A673 (cell line): ENCODE data around the gene C13orf42. TPM values are rescaled to one million over a fixed set of nuclear protein-coding genes. Genes with fewer than 3 reads are reported as not detected.

Experiments
- BruUV-seq: library from RNA; stranded (reverse); fragments of 400-500 nt; replicated peaks from 2 replicates; lab custom pipeline; 2021; lab: Mats Ljungman, UMichigan
- CTCF ChIA-PET: fragments of 300-600 bp; sonication (Branson Sonifier 250); formaldehyde crosslinking; loops from one replicate; lab custom pipeline; 2022; ENCODE audit warnings: antibody characterized with exemption; lab: Charles Lee
- POLR2A ChIA-PET: fragments of 300-600 bp; sonication (Branson Sonifier 250); formaldehyde crosslinking; loops from one replicate; lab custom pipeline; 2022; ENCODE audit warnings: antibody characterized with exemption; ENCODE audit not compliant: low non-redundant PET; lab: Charles Lee
- DNase-seq: peaks from one replicate; pipeline ENCODE4 v3.0.0-alpha.2; 2015; ENCODE audit warnings: low spot score
- H3K27ac ChIP-seq: fragments of 200-600 bp; sonication (generic); 2 replicates; pipeline ENCODE4 v1.5.1; 2016; ENCODE audit warnings: mixed run types, low read depth, mild to moderate bottlenecking, mixed read lengths, antibody characterized with exemption, low read length; ENCODE audit not compliant: poor library complexity, severe bottlenecking
- H3K27me3 ChIP-seq: fragments of 200-600 bp; sonication (generic); replicated peaks from 2 replicates; pipeline ENCODE4 v1.6.1; 2017; ENCODE audit warnings: mixed run types, low read depth, mild to moderate bottlenecking, mixed read lengths, antibody characterized with exemption, low read length; ENCODE audit not compliant: insufficient read depth, poor library complexity
- H3K36me3 ChIP-seq: fragments of 200-600 bp; sonication (generic); 2 replicates; pipeline ENCODE4 v1.6.1; 2016; ENCODE audit warnings: mixed run types, mild to moderate bottlenecking, mixed read lengths, antibody characterized with exemption, low read length; ENCODE audit not compliant: insufficient read depth, poor library complexity, severe bottlenecking
- H3K4me1 ChIP-seq: fragments of 200-600 bp; sonication (generic); 2 replicates; pipeline ENCODE4 v1.6.1; 2017; ENCODE audit warnings: mixed run types, mild to moderate bottlenecking, mixed read lengths, antibody characterized with exemption, low read length; ENCODE audit not compliant: insufficient read depth, poor library complexity, severe bottlenecking
- H3K4me3 ChIP-seq: fragments of 200-600 bp; sonication (generic); 2 replicates; pipeline ENCODE4 v1.5.1; 2016; ENCODE audit warnings: low read depth, mixed run types, mild to moderate bottlenecking, mixed read lengths, low read length; ENCODE audit not compliant: poor library complexity, severe bottlenecking
- H3K9me3 ChIP-seq: fragments of 200-600 bp; sonication (generic); 2 replicates; pipeline ENCODE4 v1.6.1; 2016; ENCODE audit warnings: mixed run types, low read depth, mild to moderate bottlenecking, mixed read lengths, antibody characterized with exemption, low read length; ENCODE audit not compliant: poor library complexity, severe bottlenecking
- EZH2 ChIP-seq: fragments of 200-600 bp; sonication (generic); IDR thresholded peaks from 2 replicates; pipeline ENCODE4 v1.6.1; 2017; ENCODE audit warnings: borderline replicate concordance, low read depth, mild to moderate bottlenecking, mixed read lengths, antibody characterized with exemption, low read length; ENCODE audit not compliant: poor library complexity, severe bottlenecking
- intact Hi-C: fragments of 100-400 bp; cut with micrococcal nuclease; formaldehyde crosslinking; loops from one replicate; pipeline ENCODE4 v1.10.0; 2022; ENCODE audit not compliant: unreplicated experiment
- total RNA-seq: library from RNA; stranded (reverse); gene quantifications from 2 replicates; pipeline ENCODE4 v1.2.3, GENCODE V29; 2021
- TF ChIP-seq, protein P1 (sequence below): fragments of 300-800, 200-600 bp; sonication (generic); conservative IDR thresholded peaks from 2 replicates; pipeline ENCODE4 v1.5.1; 2017; ENCODE audit warnings: low read depth, mild to moderate bottlenecking, antibody characterized with exemption, low read length, moderate library complexity, mixed read lengths

C13orf42 gene
- total RNA-seq, 1 experiment from 2014 or later = not detected

DNA sequence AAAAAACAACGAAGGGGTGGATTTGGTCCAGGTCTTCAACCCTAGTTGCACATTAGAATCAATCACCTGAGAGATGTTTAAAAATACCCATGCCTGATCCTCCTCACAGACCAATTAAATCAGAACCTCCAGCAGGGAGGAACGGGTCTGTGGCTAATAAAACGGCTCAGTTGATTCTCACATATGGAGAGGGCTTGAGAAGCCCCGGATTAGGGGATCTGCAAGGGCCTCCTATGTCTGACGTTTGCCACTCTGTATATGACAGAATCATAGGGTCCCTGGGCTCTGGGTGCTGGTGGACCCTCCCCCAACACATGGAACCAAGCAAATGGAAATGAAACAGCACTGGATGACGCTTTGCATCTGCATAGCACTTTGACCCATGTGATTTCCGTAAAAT lies 36.7 kb upstream of the C13orf42 start:
- TSS peak; percentile 84 for BruUV-seq
- peak overlapping the region; percentile 80 for H3K27ac ChIP-seq
- POLR2A ChIA-PET = no interaction called here
- H3K4me3 ChIP-seq = no peak overlapping the region
- CTCF ChIA-PET = interaction anchor here (0.7 to 4.0 kb wide), 2 partner anchors 47 to 139 kb away, joined by 4 to 49 read pairs; no protein-coding TSS in a partner anchor
- DNase-seq = no peak
- peaks cover 20% of the 10 kb centered on the region for H3K4me1 ChIP-seq
- no peaks in the 10 kb centered on the region for H3K9me3 ChIP-seq
- no peaks in the 10 kb centered on the region for H3K36me3 ChIP-seq
- TF ChIP-seq EZH2 = no peak
- TF ChIP-seq, protein P1, sequence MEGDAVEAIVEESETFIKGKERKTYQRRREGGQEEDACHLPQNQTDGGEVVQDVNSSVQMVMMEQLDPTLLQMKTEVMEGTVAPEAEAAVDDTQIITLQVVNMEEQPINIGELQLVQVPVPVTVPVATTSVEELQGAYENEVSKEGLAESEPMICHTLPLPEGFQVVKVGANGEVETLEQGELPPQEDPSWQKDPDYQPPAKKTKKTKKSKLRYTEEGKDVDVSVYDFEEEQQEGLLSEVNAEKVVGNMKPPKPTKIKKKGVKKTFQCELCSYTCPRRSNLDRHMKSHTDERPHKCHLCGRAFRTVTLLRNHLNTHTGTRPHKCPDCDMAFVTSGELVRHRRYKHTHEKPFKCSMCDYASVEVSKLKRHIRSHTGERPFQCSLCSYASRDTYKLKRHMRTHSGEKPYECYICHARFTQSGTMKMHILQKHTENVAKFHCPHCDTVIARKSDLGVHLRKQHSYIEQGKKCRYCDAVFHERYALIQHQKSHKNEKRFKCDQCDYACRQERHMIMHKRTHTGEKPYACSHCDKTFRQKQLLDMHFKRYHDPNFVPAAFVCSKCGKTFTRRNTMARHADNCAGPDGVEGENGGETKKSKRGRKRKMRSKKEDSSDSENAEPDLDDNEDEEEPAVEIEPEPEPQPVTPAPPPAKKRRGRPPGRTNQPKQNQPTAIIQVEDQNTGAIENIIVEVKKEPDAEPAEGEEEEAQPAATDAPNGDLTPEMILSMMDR = no peak
- intact Hi-C loops = loop anchor here (1.0 to 10.0 kb wide), 3 partner anchors 355 to 977 kb away; partner anchors contain the start of genes DHRS12 and NEK5
- H3K27me3 ChIP-seq = no peaks in the 10 kb centered on the region

DNA sequence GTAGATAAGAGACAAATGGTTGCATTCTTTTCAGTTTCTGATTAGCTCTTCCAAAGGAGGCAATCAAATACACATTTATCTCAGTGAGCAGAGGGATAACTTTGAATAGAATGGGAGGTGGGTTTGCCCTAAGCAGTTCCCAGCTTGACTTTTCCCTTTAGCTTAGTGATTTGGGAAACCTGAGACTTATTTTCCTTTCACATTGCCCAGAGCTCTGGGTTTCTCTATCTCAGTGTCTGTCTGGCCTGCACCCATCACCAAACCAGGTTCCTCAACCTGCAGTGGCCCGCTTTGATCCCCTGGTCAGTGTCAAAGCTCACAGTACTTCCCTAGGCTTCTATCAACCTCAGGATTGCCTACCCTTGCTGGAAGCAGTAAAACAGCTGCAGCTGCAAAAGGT lies 35.6 kb upstream of the C13orf42 start:
- Histone ChIP-seq H3K4me1 (peaks cover 20% of the 10 kb centered on the region), H3K9me3 (no peaks in the 10 kb centered on the region), H3K36me3 (no peaks in the 10 kb centered on the region), H3K27me3 (no peaks in the 10 kb centered on the region), H3K4me3 (no peak overlapping the region), H3K27ac (no peak overlapping the region)
- BruUV-seq = no TSS peak
- ChIA-PET POLR2A (no interaction called here), CTCF (no interaction called here)
- intact Hi-C loops = loop anchor here (10.0 kb wide), 2 partner anchors 658 to 978 kb away; partner anchors contain the start of genes DHRS12 and NEK5
- TF ChIP-seq, protein P1 = no peak
- no peak for TF ChIP-seq EZH2
- DNase-seq = no peak

DNA sequence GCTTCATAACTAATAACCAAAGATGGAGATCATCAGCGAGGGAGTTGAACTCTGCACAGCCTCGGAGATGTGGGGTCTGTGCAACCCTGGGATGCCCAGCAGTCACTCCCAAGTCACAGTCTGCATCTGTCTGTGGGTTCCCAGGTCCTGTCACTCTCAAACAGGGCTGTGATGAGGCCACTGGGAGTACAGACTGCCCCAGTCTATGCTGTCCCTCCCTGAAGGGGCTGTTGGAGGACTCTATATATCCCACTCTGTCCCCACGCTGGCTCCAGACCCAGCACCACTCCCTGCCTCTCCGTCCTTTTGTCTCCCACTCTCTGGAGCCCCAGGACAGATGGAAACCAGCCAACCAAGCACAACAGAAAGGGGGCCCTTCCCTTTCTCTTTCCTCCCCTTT lies 26.2 kb upstream of the C13orf42 start:
- TF ChIP-seq, protein P1 = no peak
- no peak for TF ChIP-seq EZH2
- CTCF ChIA-PET = no interaction called here
- DNase-seq = no peak

More for the DNA sequence above, 26.2 kb upstream of the C13orf42 start:
- H3K4me3 ChIP-seq = no peak overlapping the region
- POLR2A ChIA-PET = no interaction called here
- no peaks in the 10 kb centered on the region for H3K9me3 ChIP-seq
- H3K4me1 ChIP-seq = no peaks in the 10 kb centered on the region
- H3K27ac ChIP-seq = no peak overlapping the region
- intact Hi-C loops = no loop called here
- no peaks in the 10 kb centered on the region for H3K27me3 ChIP-seq
- H3K36me3 ChIP-seq = no peaks in the 10 kb centered on the region
- no TSS peak for BruUV-seq
